Activated T-cell treated with anti-CD3 and anti-CD28 coated beads, Interleukin-2, amount 50 U/mL, for 24 hours (primary cell): ENCODE data around the gene NKIRAS1.

Experiments
- DNase-seq: peaks from one replicate; pipeline ENCODE4 v3.0.0-alpha.2; 2020
- H3K27ac Mint-ChIP-seq: 2 replicates; pipeline ENCODE4 v1.8.0; 2020; ENCODE audit warnings: mild to moderate bottlenecking, mixed read lengths
- H3K27me3 Mint-ChIP-seq: 2 replicates; pipeline ENCODE4 v1.8.0; 2020; ENCODE audit warnings: mixed read lengths
- H3K36me3 Mint-ChIP-seq: 2 replicates; pipeline ENCODE4 v1.8.0; 2020; ENCODE audit warnings: low read depth, mixed read lengths
- H3K4me1 Mint-ChIP-seq: 2 replicates; pipeline ENCODE4 v1.8.0; 2020; ENCODE audit warnings: low read depth, mixed read lengths
- H3K4me3 Mint-ChIP-seq: 2 replicates; pipeline ENCODE4 v1.8.0; 2020; ENCODE audit warnings: mild to moderate bottlenecking, moderate library complexity, mixed read lengths
- H3K9me3 Mint-ChIP-seq: 2 replicates; pipeline ENCODE4 v1.8.0; 2020; ENCODE audit warnings: mixed read lengths

The NKIRAS1 gene

GRCh38 chr3:23916886-23917678 is at the start of gene NKIRAS1, which contains the start of gene RPL15:
TSS of gene NKIRAS1 (minus strand) at chr3:23916990. CDS start at chr3:23910904, 6,086 bp downstream.
TSS of gene RPL15 (plus strand) at chr3:23917132. CDS start at chr3:23917860, 728 bp downstream.
- H3K27ac Mint-ChIP-seq, result peak within 1 kb of the TSS; percentile 100
- H3K27me3 Mint-ChIP-seq, result no peaks in the 10 kb centered on the region

GRCh38 chr3:23966328-23966727 is 49.5 kb upstream of the NKIRAS1 start:
- no peak overlapping the region for H3K4me3 Mint-ChIP-seq
- no peaks in the 10 kb centered on the region for H3K9me3 Mint-ChIP-seq
- H3K27me3 Mint-ChIP-seq, result no peaks in the 10 kb centered on the region
- H3K4me1 Mint-ChIP-seq, result peaks cover 15% of the 10 kb centered on the region
- no peak for DNase-seq
- H3K27ac Mint-ChIP-seq, result no peak overlapping the region
- peaks cover 66% of the 10 kb centered on the region for H3K36me3 Mint-ChIP-seq

More at GRCh38 chr3:23916886-23917678, at the start of gene NKIRAS1, which contains the start of gene RPL15:
- DNase-seq, result peak; percentile 95
- Mint-ChIP-seq H3K4me3 (peak within 1 kb of the TSS; percentile 100), H3K9me3 (no peaks in the 10 kb centered on the region), H3K36me3 (peaks cover 65% of the 10 kb centered on the region), H3K4me1 (peaks cover 47% of the 10 kb centered on the region)

GRCh38 chr3:23964537-23965235 is 47.9 kb upstream of the NKIRAS1 start:
- no peak overlapping the region for H3K4me3 Mint-ChIP-seq
- H3K36me3 Mint-ChIP-seq, result peaks cover 72% of the 10 kb centered on the region
- peaks cover 20% of the 10 kb centered on the region for H3K4me1 Mint-ChIP-seq
- no peaks in the 10 kb centered on the region for H3K9me3 Mint-ChIP-seq
- H3K27ac Mint-ChIP-seq, result no peak overlapping the region
- no peaks in the 10 kb centered on the region for H3K27me3 Mint-ChIP-seq
- no peak for DNase-seq

- Mint-ChIP-seq H3K36me3 (peaks cover 69% of the 10 kb centered on the region), H3K4me3 (no peak overlapping the region), H3K4me1 (peaks cover 33% of the 10 kb centered on the region), H3K27ac (no peak overlapping the region), H3K9me3 (no peaks in the 10 kb centered on the region), H3K27me3 (no peaks in the 10 kb centered on the region)
- DNase-seq, result no peak
Observed at GRCh38 chr3:23961913-23962312, 45.1 kb upstream of the NKIRAS1 start.

- Mint-ChIP-seq H3K27ac (peak overlapping the region; percentile 14), H3K9me3 (no peaks in the 10 kb centered on the region), H3K36me3 (peaks cover 71% of the 10 kb centered on the region), H3K27me3 (no peaks in the 10 kb centered on the region), H3K4me1 (peaks cover 36% of the 10 kb centered on the region), H3K4me3 (no peak overlapping the region)
- no peak for DNase-seq
Observed at GRCh38 chr3:23961066-23961465, 44.3 kb upstream of the NKIRAS1 start.

- Mint-ChIP-seq H3K27ac (peak overlapping the region; percentile 14), H3K4me1 (peaks cover 39% of the 10 kb centered on the region), H3K4me3 (no peak overlapping the region), H3K27me3 (no peaks in the 10 kb centered on the region), H3K9me3 (no peaks in the 10 kb centered on the region), H3K36me3 (peaks cover 70% of the 10 kb centered on the region)
- no peak for DNase-seq
Observed at GRCh38 chr3:23960649-23961048, 43.9 kb upstream of the NKIRAS1 start.

GRCh38 chr3:23959135-23959900 is 42.5 kb upstream of the NKIRAS1 start:
- Mint-ChIP-seq H3K4me1 (peaks cover 39% of the 10 kb centered on the region), H3K36me3 (peaks cover 72% of the 10 kb centered on the region), H3K9me3 (no peaks in the 10 kb centered on the region), H3K27me3 (no peaks in the 10 kb centered on the region), H3K27ac (peak overlapping the region; percentile 89), H3K4me3 (peak overlapping the region; percentile 32)
- no peak for DNase-seq

GRCh38 chr3:23956701-23957100 is 39.9 kb upstream of the NKIRAS1 start:
- H3K9me3 Mint-ChIP-seq, result no peaks in the 10 kb centered on the region
- H3K36me3 Mint-ChIP-seq, result peaks cover 47% of the 10 kb centered on the region
- H3K4me1 Mint-ChIP-seq, result peaks cover 52% of the 10 kb centered on the region
- H3K4me3 Mint-ChIP-seq, result no peak overlapping the region
- no peaks in the 10 kb centered on the region for H3K27me3 Mint-ChIP-seq
- H3K27ac Mint-ChIP-seq, result no peak overlapping the region
- DNase-seq, result no peak

GRCh38 chr3:23954144-23954543 is 37.4 kb upstream of the NKIRAS1 start:
- Mint-ChIP-seq H3K36me3 (peaks cover 27% of the 10 kb centered on the region), H3K27ac (no peak overlapping the region), H3K27me3 (no peaks in the 10 kb centered on the region), H3K9me3 (no peaks in the 10 kb centered on the region), H3K4me3 (no peak overlapping the region), H3K4me1 (peaks cover 65% of the 10 kb centered on the region)
- no peak for DNase-seq

- Mint-ChIP-seq H3K4me1 (peaks cover 65% of the 10 kb centered on the region), H3K4me3 (no peak overlapping the region), H3K27me3 (no peaks in the 10 kb centered on the region), H3K9me3 (no peaks in the 10 kb centered on the region), H3K27ac (no peak overlapping the region), H3K36me3 (peaks cover 27% of the 10 kb centered on the region)
- DNase-seq, result no peak
Observed at GRCh38 chr3:23953523-23953922, 36.7 kb upstream of the NKIRAS1 start.

- Mint-ChIP-seq H3K27me3 (no peaks in the 10 kb centered on the region), H3K4me1 (peaks cover 66% of the 10 kb centered on the region), H3K27ac (no peak overlapping the region), H3K36me3 (peaks cover 22% of the 10 kb centered on the region), H3K9me3 (no peaks in the 10 kb centered on the region), H3K4me3 (no peak overlapping the region)
- DNase-seq, result no peak
Observed at GRCh38 chr3:23952646-23953045, 35.9 kb upstream of the NKIRAS1 start.

- peaks cover 70% of the 10 kb centered on the region for H3K4me1 Mint-ChIP-seq
- DNase-seq, result no peak
- H3K36me3 Mint-ChIP-seq, result peaks cover 11% of the 10 kb centered on the region
- H3K27me3 Mint-ChIP-seq, result no peaks in the 10 kb centered on the region
- peak overlapping the region; percentile 71 for H3K27ac Mint-ChIP-seq
- H3K4me3 Mint-ChIP-seq, result peak overlapping the region; percentile 55
- H3K9me3 Mint-ChIP-seq, result no peaks in the 10 kb centered on the region
Observed at GRCh38 chr3:23950293-23950692, 33.5 kb upstream of the NKIRAS1 start.

GRCh38 chr3:23949784-23950183 is 33.0 kb upstream of the NKIRAS1 start:
- Mint-ChIP-seq H3K4me1 (peaks cover 70% of the 10 kb centered on the region), H3K27me3 (no peaks in the 10 kb centered on the region), H3K36me3 (peaks cover 6% of the 10 kb centered on the region), H3K9me3 (no peaks in the 10 kb centered on the region), H3K4me3 (peak overlapping the region; percentile 55), H3K27ac (peak overlapping the region; percentile 71)
- no peak for DNase-seq

- Mint-ChIP-seq H3K27ac (no peak overlapping the region), H3K4me3 (no peak overlapping the region), H3K27me3 (peaks cover 7% of the 10 kb centered on the region), H3K36me3 (peaks cover 2% of the 10 kb centered on the region), H3K4me1 (peaks cover 70% of the 10 kb centered on the region), H3K9me3 (no peaks in the 10 kb centered on the region)
- no peak for DNase-seq
Observed at GRCh38 chr3:23948761-23949160, 32.0 kb upstream of the NKIRAS1 start.
